ENCODE measurements around the gene AVEN. TPM values are rescaled to one million over a fixed set of nuclear protein-coding genes. Genes with fewer than 3 reads are reported as not detected.

The AVEN gene
- total and polyA plus RNA-seq, 2 experiments from 2014 or later = 18.2 to 27.0 TPM

GRCh38 chr15:33846142-33846541 is 192.9 kb downstream of the AVEN start:
- H4K20me1 ChIP-seq (ENCODE audit: insufficient read depth) = no peaks in the 10 kb centered on the region
- H3K9ac ChIP-seq = no peak overlapping the region
- H3K4me2 ChIP-seq (ENCODE audit: unreplicated experiment) = no peak overlapping the region
- WGBS, 2 experiments (ENCODE audit: low coverage in 1 of 2, low lambda C conversion rate in 2 of 2, missing lambda C conversion rate in 2 of 2) = 84 to 94% methylated on average over 2 of the region's 2 CpGs
- H3K9me2 ChIP-seq (ENCODE audit: insufficient read depth) = no peaks in the 10 kb centered on the region
- H3F3A ChIP-seq (ENCODE audit: insufficient read depth) = no peaks in the 10 kb centered on the region
- H3K4me1 ChIP-seq (ENCODE audit: insufficient read depth) = no peaks in the 10 kb centered on the region
- no peak overlapping the region for H3K4me3 ChIP-seq
- no peaks in the 10 kb centered on the region for H3K79me2 ChIP-seq (ENCODE audit: insufficient read depth)
- in situ Hi-C loops (cut with MboI) = no loop called here
- H3K27me3 ChIP-seq (replicated peaks; ENCODE audit: insufficient read depth) = 0 out of 2 replicates have a peak, but pooled peaks cover 7% of the 10 kb centered on the region
- DNase-seq = no peak
- H3K9me3 ChIP-seq (ENCODE audit: low read depth) = no peaks in the 10 kb centered on the region
- no peaks in the 10 kb centered on the region for H3K36me3 ChIP-seq (ENCODE audit: low read depth)
- H2AFZ ChIP-seq = no peak overlapping the region
- no peak overlapping the region for H3K27ac ChIP-seq
- no peak for TF ChIP-seq EZH2 (IDR thresholded peaks at IDR 0.05; ENCODE audit: insufficient read depth, poor library complexity, severe bottlenecking)
- no peak for TF ChIP-seq EZH2phosphoT487 (IDR thresholded peaks at IDR 0.05; ENCODE audit: insufficient read depth, low read depth)

- Histone ChIP-seq H3K36me3 (ENCODE audit: low read depth) (no peaks in the 10 kb centered on the region), H3F3A (ENCODE audit: insufficient read depth) (no peaks in the 10 kb centered on the region), H3K9me3 (ENCODE audit: low read depth) (no peaks in the 10 kb centered on the region), H3K4me1 (ENCODE audit: insufficient read depth) (no peaks in the 10 kb centered on the region), H3K4me2 (ENCODE audit: unreplicated experiment) (no peak overlapping the region), H3K9ac (no peak overlapping the region), H3K27me3 (replicated peaks; ENCODE audit: insufficient read depth) (0 out of 2 replicates have a peak, but pooled peaks cover 8% of the 10 kb centered on the region), H2AFZ (no peak overlapping the region), H3K79me2 (ENCODE audit: insufficient read depth) (no peaks in the 10 kb centered on the region), H4K20me1 (ENCODE audit: insufficient read depth) (no peaks in the 10 kb centered on the region), H3K27ac (no peak overlapping the region), H3K4me3 (no peak overlapping the region), H3K9me2 (ENCODE audit: insufficient read depth) (no peaks in the 10 kb centered on the region)
- DNase-seq = no peak
- TF ChIP-seq EZH2 (IDR thresholded peaks at IDR 0.05; ENCODE audit: insufficient read depth, poor library complexity, severe bottlenecking) (no peak), EZH2phosphoT487 (IDR thresholded peaks at IDR 0.05; ENCODE audit: insufficient read depth, low read depth) (no peak)
- in situ Hi-C loops (cut with MboI) = no loop called here
- WGBS, 2 experiments (ENCODE audit: low coverage in 1 of 2, low lambda C conversion rate in 2 of 2, missing lambda C conversion rate in 2 of 2) = 76 to 84% methylated on average over 4 of the region's 4 CpGs
Observed at GRCh38 chr15:33844597-33844996, 194.4 kb downstream of the AVEN start.

GRCh38 chr15:33844186-33844585 is 194.8 kb downstream of the AVEN start:
- Histone ChIP-seq H3K36me3 (ENCODE audit: low read depth) (no peaks in the 10 kb centered on the region), H3K9ac (no peak overlapping the region), H3K27me3 (replicated peaks; ENCODE audit: insufficient read depth) (0 out of 2 replicates have a peak, but pooled peaks cover 8% of the 10 kb centered on the region), H2AFZ (no peak overlapping the region), H3K4me1 (ENCODE audit: insufficient read depth) (no peaks in the 10 kb centered on the region), H3K9me2 (ENCODE audit: insufficient read depth) (no peaks in the 10 kb centered on the region), H4K20me1 (ENCODE audit: insufficient read depth) (no peaks in the 10 kb centered on the region), H3K4me3 (no peak overlapping the region), H3K27ac (no peak overlapping the region), H3K79me2 (ENCODE audit: insufficient read depth) (no peaks in the 10 kb centered on the region), H3F3A (ENCODE audit: insufficient read depth) (no peaks in the 10 kb centered on the region), H3K9me3 (ENCODE audit: low read depth) (no peaks in the 10 kb centered on the region), H3K4me2 (ENCODE audit: unreplicated experiment) (no peak overlapping the region)
- in situ Hi-C loops (cut with MboI) = no loop called here
- no peak for TF ChIP-seq EZH2 (IDR thresholded peaks at IDR 0.05; ENCODE audit: insufficient read depth, poor library complexity, severe bottlenecking)
- TF ChIP-seq EZH2phosphoT487 (IDR thresholded peaks at IDR 0.05; ENCODE audit: insufficient read depth, low read depth) = no peak
- DNase-seq = no peak
- 71 to 72% methylated on average over 4 of the region's 4 CpGs for WGBS, 2 experiments (ENCODE audit: low coverage in 1 of 2, low lambda C conversion rate in 2 of 2, missing lambda C conversion rate in 2 of 2)

DNA sequence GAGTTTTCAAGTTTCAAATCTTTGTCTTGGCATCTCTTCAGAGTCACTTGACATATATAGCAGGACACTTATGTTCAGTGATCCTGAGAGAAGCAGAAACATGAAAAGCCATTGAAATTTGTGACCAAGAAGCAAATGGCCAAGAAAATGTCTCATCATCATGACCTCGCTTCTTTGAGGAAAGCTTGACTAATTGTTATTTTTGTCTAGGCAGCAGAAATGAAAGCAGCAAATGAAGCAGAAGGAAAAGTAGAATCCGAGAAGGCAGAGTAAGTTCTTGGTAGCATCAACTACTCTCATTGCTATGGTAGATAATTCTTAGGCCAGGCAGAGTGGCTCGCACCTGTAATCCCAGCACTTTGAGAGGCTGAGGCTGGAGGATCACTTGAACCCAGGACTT is 198.4 kb downstream of the AVEN start:
- Histone ChIP-seq H3K36me3 (ENCODE audit: low read depth) (no peaks in the 10 kb centered on the region), H3K4me1 (ENCODE audit: insufficient read depth) (no peaks in the 10 kb centered on the region), H2AFZ (no peak overlapping the region), H3K79me2 (ENCODE audit: insufficient read depth) (no peaks in the 10 kb centered on the region), H3F3A (ENCODE audit: insufficient read depth) (no peaks in the 10 kb centered on the region), H3K9ac (no peak overlapping the region), H3K4me3 (no peak overlapping the region), H3K27me3 (replicated peaks; ENCODE audit: insufficient read depth) (0 out of 2 replicates have a peak, but pooled peaks cover 8% of the 10 kb centered on the region), H3K9me2 (ENCODE audit: insufficient read depth) (no peaks in the 10 kb centered on the region), H3K4me2 (ENCODE audit: unreplicated experiment) (no peak overlapping the region), H4K20me1 (ENCODE audit: insufficient read depth) (no peaks in the 10 kb centered on the region), H3K27ac (no peak overlapping the region), H3K9me3 (ENCODE audit: low read depth) (no peaks in the 10 kb centered on the region)
- in situ Hi-C loops (cut with MboI) = no loop called here
- TF ChIP-seq EZH2 (IDR thresholded peaks at IDR 0.05; ENCODE audit: insufficient read depth, poor library complexity, severe bottlenecking) (no peak), EZH2phosphoT487 (IDR thresholded peaks at IDR 0.05; ENCODE audit: insufficient read depth, low read depth) (no peak)
- 59 to 62% methylated on average over 3 of the region's 3 CpGs for WGBS, 2 experiments (ENCODE audit: low coverage in 1 of 2, low lambda C conversion rate in 2 of 2, missing lambda C conversion rate in 2 of 2)
- DNase-seq = no peak

- no peak overlapping the region for H3K9ac ChIP-seq
- no peak overlapping the region for H3K27ac ChIP-seq
- no peak for DNase-seq
- H3K4me1 ChIP-seq (ENCODE audit: insufficient read depth) = no peaks in the 10 kb centered on the region
- no peaks in the 10 kb centered on the region for H3K79me2 ChIP-seq (ENCODE audit: insufficient read depth)
- 0 out of 2 replicates have a peak, but pooled peaks cover 8% of the 10 kb centered on the region for H3K27me3 ChIP-seq (replicated peaks; ENCODE audit: insufficient read depth)
- H3F3A ChIP-seq (ENCODE audit: insufficient read depth) = no peaks in the 10 kb centered on the region
- no peak overlapping the region for H2AFZ ChIP-seq
- H4K20me1 ChIP-seq (ENCODE audit: insufficient read depth) = no peaks in the 10 kb centered on the region
- in situ Hi-C loops (cut with MboI) = no loop called here
- WGBS, 2 experiments (ENCODE audit: low coverage in 1 of 2, low lambda C conversion rate in 2 of 2, missing lambda C conversion rate in 2 of 2) = 81 to 82% methylated on average over 2 of the region's 2 CpGs
- H3K9me2 ChIP-seq (ENCODE audit: insufficient read depth) = no peaks in the 10 kb centered on the region
- H3K36me3 ChIP-seq (ENCODE audit: low read depth) = no peaks in the 10 kb centered on the region
- H3K4me2 ChIP-seq (ENCODE audit: unreplicated experiment) = no peak overlapping the region
- no peak for TF ChIP-seq EZH2 (IDR thresholded peaks at IDR 0.05; ENCODE audit: insufficient read depth, poor library complexity, severe bottlenecking)
- TF ChIP-seq EZH2phosphoT487 (IDR thresholded peaks at IDR 0.05; ENCODE audit: insufficient read depth, low read depth) = no peak
- H3K4me3 ChIP-seq = no peak overlapping the region
- no peaks in the 10 kb centered on the region for H3K9me3 ChIP-seq (ENCODE audit: low read depth)
Observed at GRCh38 chr15:33839540-33839939, 199.5 kb downstream of the AVEN start.

Data from GM23248 (cell line).